Astrocyte (in vitro differentiated cells and primary cell): ENCODE results near the gene HSD17B2. TPM values are rescaled to one million over a fixed set of nuclear protein-coding genes. Genes with fewer than 3 reads are reported as not detected.

Experiments used
- DNase-seq: peaks from one replicate; pipeline ENCODE4 v3.0.0-alpha.2; 2010; ENCODE audit warnings: low read depth
- FAIRE-seq: peaks from 2 replicates; lab custom pipeline; 2011; peaks lifted over from hg19 to GRCh38; lab: Jason Lieb, UNC
- H2AFZ ChIP-seq: 2 replicates; pipeline ENCODE4 v1.6.0; 2012; ENCODE audit warnings: low read depth, low read length, inconsistent platforms
- H3K27ac ChIP-seq: 2 replicates; pipeline ENCODE4 v1.5.1; 2011; ENCODE audit warnings: low read depth, low read length, inconsistent platforms
- H3K27me3 ChIP-seq: 2 replicates; pipeline ENCODE4 v1.6.0; 2011; ENCODE audit warnings: low read length, inconsistent platforms; ENCODE audit not compliant: insufficient read depth
- H3K36me3 ChIP-seq: 2 replicates; pipeline ENCODE4 v1.5.1; 2011; ENCODE audit warnings: low read length, inconsistent platforms; ENCODE audit not compliant: insufficient read depth
- H3K4me1 ChIP-seq: 2 replicates; pipeline ENCODE4 v1.5.1; 2011; ENCODE audit warnings: low read length, inconsistent platforms; ENCODE audit not compliant: insufficient read depth
- H3K4me2 ChIP-seq: 2 replicates; pipeline ENCODE4 v1.6.0; 2012; ENCODE audit warnings: low read length, inconsistent platforms
- H3K4me3 ChIP-seq: 2 replicates; pipeline ENCODE4 v1.5.1; 2011; ENCODE audit warnings: low read depth, mild to moderate bottlenecking, low read length, inconsistent platforms; ENCODE audit not compliant: insufficient read depth
- H3K79me2 ChIP-seq: 2 replicates; pipeline ENCODE4 v1.6.0; 2012; ENCODE audit warnings: mild to moderate bottlenecking, low read length, inconsistent platforms; ENCODE audit not compliant: insufficient read depth
- H3K9ac ChIP-seq: 2 replicates; pipeline ENCODE4 v1.6.0; 2012; ENCODE audit warnings: mild to moderate bottlenecking, low read length, inconsistent platforms
- H3K9me3 ChIP-seq: 2 replicates; pipeline ENCODE4 v1.5.1; 2012; ENCODE audit warnings: low read depth, mild to moderate bottlenecking, low read length, inconsistent platforms; ENCODE audit not compliant: insufficient read depth
- H4K20me1 ChIP-seq: 2 replicates; pipeline ENCODE4 v1.6.0; 2012; ENCODE audit warnings: low read length, inconsistent platforms; ENCODE audit not compliant: insufficient read depth
- H3K27ac Mint-ChIP-seq: one replicate; pipeline ENCODE4 v1.8.0; 2021; ENCODE audit warnings: mild to moderate bottlenecking, mixed read lengths; ENCODE audit not compliant: unreplicated experiment
- H3K27me3 Mint-ChIP-seq: one replicate; pipeline ENCODE4 v1.8.0; 2021; ENCODE audit warnings: low read depth, mixed read lengths; ENCODE audit not compliant: unreplicated experiment
- H3K36me3 Mint-ChIP-seq: one replicate; pipeline ENCODE4 v1.8.0; 2021; ENCODE audit warnings: low read depth, mixed read lengths; ENCODE audit not compliant: unreplicated experiment
- H3K4me1 Mint-ChIP-seq: one replicate; pipeline ENCODE4 v1.8.0; 2021; ENCODE audit warnings: low read depth, mixed read lengths; ENCODE audit not compliant: unreplicated experiment
- H3K4me3 Mint-ChIP-seq: one replicate; pipeline ENCODE4 v1.8.0; 2021; ENCODE audit warnings: mild to moderate bottlenecking, moderate library complexity, mixed read lengths; ENCODE audit not compliant: unreplicated experiment
- H3K9me3 Mint-ChIP-seq: one replicate; pipeline ENCODE4 v1.8.0; 2021; ENCODE audit warnings: mild to moderate bottlenecking, mixed read lengths; ENCODE audit not compliant: unreplicated experiment
- CTCF ChIP-seq: IDR thresholded peaks from 2 replicates; pipeline ENCODE4 v1.5.1; 2011; ENCODE audit warnings: low read depth, mild to moderate bottlenecking, inconsistent platforms, low read length, moderate library complexity; ENCODE audit not compliant: insufficient read depth
- EZH2 ChIP-seq: IDR thresholded peaks from 2 replicates; pipeline ENCODE4 v1.6.1; 2012; ENCODE audit warnings: mild to moderate bottlenecking, low read length, inconsistent platforms; ENCODE audit not compliant: insufficient read depth
- total RNA-seq: library from RNA; stranded (reverse); gene quantifications from 2 replicates; pipeline ENCODE4 v1.2.1, GENCODE V29; 2021

Gene HSD17B2
- total RNA-seq, 1 donor from 2014 or later: 0.20 TPM

DNA sequence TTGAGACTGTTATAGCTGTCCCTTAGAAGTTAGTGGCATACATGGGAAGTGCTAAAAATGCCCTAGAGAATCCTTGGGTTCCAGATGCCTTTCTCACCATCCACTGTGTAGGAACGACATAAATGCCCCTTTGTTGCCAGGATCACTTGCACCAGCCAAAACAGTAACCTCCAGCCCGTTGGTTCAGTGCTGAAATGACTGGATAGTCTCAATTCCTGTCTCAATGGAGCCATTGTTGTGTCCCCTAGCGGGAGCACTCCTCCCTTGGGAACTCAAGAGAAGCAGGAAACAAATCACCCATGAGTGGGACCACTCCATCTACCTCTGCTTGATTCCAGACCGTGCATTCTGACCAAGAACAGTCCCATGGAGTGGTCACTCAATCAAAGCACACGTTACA lies 111.9 kb downstream of the HSD17B2 start:
- H3K79me2 ChIP-seq: no peaks in the 10 kb centered on the region
- no peaks in the 10 kb centered on the region for H3K27me3 Mint-ChIP-seq
- peaks cover 15% of the 10 kb centered on the region for H3K36me3 Mint-ChIP-seq
- H3K4me3 Mint-ChIP-seq: no peak overlapping the region
- peaks cover under 1% of the 10 kb centered on the region for H3K4me1 Mint-ChIP-seq
- TF ChIP-seq CTCF: no peak
- TF ChIP-seq EZH2: no peak
- no peak overlapping the region for H2AFZ ChIP-seq
- peaks cover 20% of the 10 kb centered on the region for H3K36me3 ChIP-seq
- H3K4me3 ChIP-seq: no peak overlapping the region
- no peak overlapping the region for H3K4me2 ChIP-seq
- H3K27ac Mint-ChIP-seq: no peak overlapping the region
- no peaks in the 10 kb centered on the region for H3K9me3 Mint-ChIP-seq
- H3K9me3 ChIP-seq: no peaks in the 10 kb centered on the region
- no peak overlapping the region for H3K27ac ChIP-seq
- DNase-seq (no peak), FAIRE-seq (no peak)
- no peaks in the 10 kb centered on the region for H3K4me1 ChIP-seq
- H3K27me3 ChIP-seq: no peaks in the 10 kb centered on the region
- no peak overlapping the region for H3K9ac ChIP-seq
- no peaks in the 10 kb centered on the region for H4K20me1 ChIP-seq

GRCh38 chr16:82147546-82147945 lies 112.5 kb downstream of the HSD17B2 start:
- Histone ChIP-seq H3K4me1 (no peaks in the 10 kb centered on the region), H2AFZ (no peak overlapping the region), H3K9me3 (no peaks in the 10 kb centered on the region), H3K4me3 (no peak overlapping the region), H3K36me3 (peaks cover 20% of the 10 kb centered on the region), H4K20me1 (peaks cover 4% of the 10 kb centered on the region), H3K9ac (no peak overlapping the region), H3K27me3 (no peaks in the 10 kb centered on the region), H3K79me2 (peaks cover 2% of the 10 kb centered on the region), H3K27ac (no peak overlapping the region), H3K4me2 (no peak overlapping the region)
- H3K4me1 Mint-ChIP-seq: peaks cover 6% of the 10 kb centered on the region
- no peaks in the 10 kb centered on the region for H3K9me3 Mint-ChIP-seq
- DNase-seq: no peak
- no peak overlapping the region for H3K4me3 Mint-ChIP-seq
- FAIRE-seq: no peak
- peaks cover 15% of the 10 kb centered on the region for H3K36me3 Mint-ChIP-seq
- no peaks in the 10 kb centered on the region for H3K27me3 Mint-ChIP-seq
- H3K27ac Mint-ChIP-seq: no peak overlapping the region
- TF ChIP-seq EZH2: no peak
- TF ChIP-seq CTCF: no peak

Other genes starting within 250 kb of the HSD17B2 start
- gene SDR42E1, start 23.8 kb upstream of the HSD17B2 start, total RNA-seq: not detected in 2 replicates
- 17.9 and 23.7 TPM in 2 replicates for gene MPHOSPH6, start 135.0 kb downstream of the HSD17B2 start, total RNA-seq